ENCODE measurements around the gene C8B.

Gene C8B

DNA sequence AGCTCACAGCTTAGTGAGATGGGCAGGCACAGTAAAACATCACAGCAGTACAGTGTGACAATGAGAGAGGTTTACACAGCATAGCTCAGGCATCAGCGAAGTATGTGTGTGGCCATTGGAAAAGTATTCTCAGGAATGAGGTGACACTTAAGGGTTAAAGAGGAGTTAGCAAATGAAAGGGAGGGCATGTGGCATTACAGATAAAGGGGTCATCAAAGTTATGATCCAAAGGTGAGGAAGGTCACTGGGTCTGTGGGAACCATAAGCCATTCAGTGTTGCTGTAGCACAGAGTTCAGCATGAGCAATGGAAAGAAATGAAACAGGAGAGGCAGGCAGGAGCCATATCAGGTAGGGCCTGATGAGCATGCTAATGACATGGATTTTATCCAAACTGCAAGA lies 4.5 kb upstream of the C8B start:
- no peak for DNase-seq

DNA sequence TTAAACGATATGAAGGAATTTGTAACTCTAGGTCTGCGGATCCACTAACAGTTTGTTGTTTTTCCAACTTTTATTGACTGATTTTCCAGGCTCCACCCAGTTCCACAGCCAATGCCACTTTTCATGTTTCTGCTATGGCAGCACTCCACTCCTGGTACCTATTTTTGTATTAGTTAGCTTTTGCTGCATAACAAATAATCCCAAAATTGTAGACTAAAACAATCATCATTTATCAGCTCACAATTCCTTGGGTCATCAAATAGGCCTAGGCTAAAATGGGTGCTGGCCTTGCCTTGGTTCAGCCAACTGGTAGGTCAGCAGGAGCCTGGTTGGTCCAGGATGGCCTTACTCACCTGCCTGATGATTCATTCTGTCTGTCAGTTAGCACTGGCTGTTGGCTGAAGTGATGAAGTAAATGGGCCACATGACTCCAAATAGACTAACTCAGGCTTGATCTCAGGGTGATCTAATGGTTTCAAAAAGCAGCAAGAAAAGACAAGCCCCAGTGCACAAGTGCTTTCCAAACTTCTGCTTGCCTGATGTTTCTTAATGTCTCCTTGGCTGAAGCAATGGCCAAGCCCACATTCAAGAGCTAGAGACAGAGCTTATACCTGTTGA lies 3.2 kb upstream of the C8B start:
- no peak for DNase-seq

DNA sequence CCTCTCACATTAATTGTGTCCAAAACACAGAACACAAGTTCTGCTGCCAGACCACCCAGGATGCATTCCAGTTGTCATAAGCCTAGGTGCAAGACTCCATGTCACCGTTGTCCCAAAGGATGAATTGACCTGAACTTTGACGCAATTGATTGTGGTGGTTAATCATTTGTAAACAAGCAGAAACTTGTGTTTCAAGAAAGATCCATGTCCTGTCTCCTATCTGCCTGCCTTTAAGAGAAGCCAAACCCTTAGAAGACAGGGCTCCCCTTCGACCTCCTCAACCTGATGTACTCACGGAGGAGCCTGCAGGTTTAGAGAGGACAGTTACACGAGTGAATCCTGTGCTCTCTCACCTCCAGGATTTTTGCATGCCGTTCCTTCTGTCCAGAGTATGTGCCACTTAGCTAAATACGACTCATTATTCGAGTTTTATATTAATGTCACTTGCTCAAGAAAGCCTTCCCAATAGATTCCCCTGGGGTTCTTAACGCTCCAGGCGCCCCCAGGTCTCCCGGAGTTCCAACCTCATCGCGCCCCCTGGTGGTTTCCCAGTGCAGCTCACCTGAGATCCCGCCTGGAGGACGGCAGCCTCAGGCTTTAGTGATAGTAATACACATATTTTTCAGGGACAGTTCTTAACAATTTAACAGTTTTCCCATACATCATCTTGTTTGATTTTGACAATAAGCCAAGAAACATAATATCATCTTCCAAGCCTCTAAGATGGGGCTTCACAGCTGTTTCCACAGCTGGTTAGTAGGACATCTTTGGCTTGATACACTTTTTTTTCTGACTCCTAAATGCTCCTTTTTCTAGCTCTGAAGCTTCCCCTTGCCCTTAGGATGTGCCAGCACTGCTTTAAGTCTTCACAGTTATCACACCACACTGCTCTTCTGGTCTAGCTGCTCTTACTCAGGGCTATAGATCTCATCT lies 2.4 kb upstream of the C8B start:
- DNase-seq: no peak

DNA sequence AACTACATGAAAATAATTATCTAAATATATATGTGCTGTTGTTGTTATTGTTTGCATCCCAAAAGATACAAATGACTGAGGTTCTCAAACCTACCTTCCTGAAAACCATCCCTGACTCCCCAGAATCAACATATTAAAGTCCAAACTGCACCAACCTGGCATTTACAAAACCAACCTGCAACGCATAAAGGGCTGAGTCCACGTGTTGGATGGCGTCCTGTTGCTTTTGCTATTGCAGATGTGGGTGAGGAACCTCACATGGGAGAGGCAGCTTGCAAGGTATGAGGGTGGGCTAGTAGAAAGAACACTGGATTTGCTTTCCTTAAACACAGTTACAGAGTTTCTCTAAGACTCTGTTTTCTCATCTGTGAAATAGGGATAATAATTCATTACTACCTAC lies 1.5 kb upstream of the C8B start:
- DNase-seq: no peak

DNA sequence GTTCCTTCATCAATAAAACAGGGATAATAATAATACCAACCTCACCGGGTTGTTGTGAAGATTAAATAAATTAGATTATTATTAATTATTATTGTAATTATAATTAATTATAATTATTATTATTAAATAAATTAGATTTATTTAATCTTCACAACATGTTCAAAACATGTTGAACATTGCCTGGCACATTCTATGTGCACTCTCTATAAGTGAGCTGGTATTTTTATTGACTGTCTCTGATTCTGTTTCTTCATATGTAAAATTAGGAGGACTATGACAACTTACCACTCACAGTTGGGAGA lies 834 bp upstream of the C8B start:
- DNase-seq: no peak

DNA sequence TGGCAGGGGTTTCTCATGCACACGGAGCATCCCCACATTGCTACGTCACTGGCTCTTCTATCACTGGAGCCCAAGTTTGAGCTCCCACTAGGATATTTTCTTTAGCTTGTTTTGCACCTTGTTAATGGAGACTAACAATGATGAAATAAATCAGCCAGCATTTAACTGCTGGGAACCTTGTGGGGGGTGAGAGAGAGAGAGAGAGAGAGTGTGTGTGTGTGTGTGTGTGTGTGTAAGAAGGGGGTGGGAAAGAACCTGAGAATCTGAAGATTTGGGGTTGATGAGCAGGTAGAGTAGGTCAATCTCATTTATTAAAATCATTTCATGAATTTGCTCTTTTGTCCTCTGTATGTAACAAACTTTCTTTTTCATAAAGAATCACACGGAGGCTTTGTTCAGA lies 624 bp downstream of the C8B start:
- DNase-seq: no peak

DNA sequence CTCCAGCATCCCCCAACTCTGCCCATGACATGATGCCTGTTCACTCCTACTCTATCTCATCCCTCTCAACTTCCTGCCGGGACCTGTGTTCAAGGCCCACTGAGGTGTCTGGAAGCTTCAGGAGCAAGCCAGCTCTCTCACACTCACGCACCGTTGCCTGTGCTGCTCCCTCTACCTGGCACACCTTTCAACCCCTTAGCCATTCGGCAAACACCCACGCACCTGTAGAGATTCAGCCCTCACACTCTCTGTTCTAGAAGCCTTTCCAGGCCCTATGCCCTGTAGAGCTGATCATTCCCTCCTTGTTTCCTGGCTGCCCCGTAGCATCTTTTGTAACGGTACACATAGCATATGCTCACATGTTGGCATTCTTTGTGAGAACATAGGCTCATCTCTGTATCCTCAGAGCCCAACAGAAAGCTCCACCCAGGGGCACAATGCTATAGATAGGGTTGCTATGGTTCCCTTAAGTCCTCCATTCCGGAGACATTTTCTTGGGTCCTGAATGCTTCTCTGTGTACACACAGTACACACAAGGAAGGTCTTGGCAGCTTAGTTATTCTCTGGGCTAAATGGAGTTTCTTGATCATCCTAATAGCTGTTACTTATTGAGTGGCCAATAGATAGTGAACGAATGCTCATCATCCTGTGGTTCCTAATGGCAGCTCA lies 1.3 kb downstream of the C8B start:
- DNase-seq: no peak

DNA sequence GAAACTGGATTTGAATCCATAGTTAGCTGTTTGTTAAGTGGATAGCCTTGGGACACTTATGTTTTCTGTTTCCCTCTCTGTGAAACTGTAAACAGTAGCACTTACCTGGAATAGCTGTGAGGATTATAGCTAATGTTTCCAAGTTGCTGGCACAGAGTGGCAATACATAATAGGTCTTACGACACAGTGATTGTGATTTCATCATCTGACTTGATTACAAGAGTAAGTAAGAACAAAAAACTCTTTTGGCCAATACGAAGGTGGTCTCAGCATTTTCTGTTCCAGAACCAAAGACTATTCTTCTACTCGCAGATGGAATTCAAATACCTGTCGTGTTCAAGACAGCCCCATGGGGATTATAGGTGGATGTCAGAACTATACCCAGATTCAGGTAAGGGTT lies 2.1 kb downstream of the C8B start:
- no peak for DNase-seq

DNA sequence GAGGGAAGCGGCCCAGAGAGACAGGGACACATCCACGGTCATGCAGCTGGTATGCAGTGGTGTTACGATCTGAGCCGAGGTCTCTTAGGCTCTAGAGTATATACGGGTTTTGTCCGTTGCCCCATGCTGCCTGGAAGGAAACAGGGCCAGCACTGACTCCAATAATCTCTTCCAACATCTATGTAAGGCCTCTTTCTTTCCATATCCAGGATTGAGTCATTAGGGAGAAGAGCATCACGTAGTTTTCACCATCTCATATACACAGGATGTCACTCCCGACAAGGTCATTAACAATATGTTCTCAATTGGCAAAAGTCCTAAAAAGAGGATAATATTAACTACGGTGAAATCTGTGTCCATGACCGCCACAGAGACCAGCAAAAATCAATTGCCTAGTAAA lies 4.4 kb downstream of the C8B start:
- no peak for DNase-seq

DNA sequence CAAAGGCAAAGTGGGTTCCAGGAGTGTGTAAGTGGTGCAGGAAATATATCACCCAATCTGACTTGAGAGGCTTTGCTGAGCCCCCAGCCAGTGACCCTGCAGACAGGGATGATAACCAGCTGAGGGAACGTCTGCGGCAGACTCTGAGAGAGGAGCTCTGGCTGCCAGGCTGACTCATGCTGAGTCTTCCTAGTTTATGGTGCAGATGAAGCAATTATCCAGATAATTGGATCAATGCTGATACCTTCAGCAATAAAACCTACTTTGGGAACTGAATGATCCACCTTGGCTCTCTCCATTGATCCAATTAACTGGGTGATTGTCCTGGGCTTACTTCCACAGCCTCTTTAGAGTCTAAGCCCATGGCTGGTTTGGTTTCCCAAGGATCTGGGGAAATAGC lies 7.3 kb downstream of the C8B start:
- DNase-seq: no peak

DNA sequence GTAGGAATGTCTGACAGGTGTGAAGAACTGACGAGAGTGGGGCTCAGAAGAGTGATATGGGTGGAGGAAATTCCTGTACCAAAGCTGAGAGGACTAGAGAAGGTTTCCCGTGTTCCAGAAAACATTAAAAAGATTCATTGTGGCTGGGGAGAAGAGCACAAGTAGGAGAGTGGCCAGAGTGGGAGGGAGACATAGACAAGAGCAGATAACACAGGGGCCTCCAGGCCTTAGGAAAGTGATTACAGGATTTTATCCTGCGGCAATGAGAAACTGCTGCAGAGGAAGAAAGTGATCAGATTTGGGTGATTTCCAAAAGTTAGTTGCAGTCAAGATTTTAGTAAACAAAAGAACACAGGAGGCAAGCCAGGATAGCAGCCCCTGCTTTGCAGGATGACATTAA lies 7.9 kb downstream of the C8B start:
- no peak for DNase-seq

DNA sequence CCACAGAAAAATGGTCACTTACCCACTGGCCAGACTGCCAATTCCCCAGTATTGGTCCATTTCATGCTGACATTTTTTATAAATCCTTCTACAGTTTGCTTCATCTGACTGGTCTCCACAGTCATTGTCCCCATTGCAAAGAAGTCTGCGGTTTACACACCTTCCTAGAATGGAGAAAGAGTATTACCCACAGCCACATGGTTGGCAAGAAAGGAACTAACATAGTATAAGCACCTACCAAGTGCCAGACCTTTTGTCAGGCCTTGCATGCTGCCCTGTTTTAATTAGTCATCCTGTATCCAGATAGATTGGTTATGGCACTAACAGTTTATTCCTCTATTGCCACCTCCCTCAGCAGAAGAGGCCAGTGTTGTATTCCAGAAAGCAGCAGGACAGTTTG lies 11.2 kb downstream of the C8B start:
- no peak for DNase-seq

DNA sequence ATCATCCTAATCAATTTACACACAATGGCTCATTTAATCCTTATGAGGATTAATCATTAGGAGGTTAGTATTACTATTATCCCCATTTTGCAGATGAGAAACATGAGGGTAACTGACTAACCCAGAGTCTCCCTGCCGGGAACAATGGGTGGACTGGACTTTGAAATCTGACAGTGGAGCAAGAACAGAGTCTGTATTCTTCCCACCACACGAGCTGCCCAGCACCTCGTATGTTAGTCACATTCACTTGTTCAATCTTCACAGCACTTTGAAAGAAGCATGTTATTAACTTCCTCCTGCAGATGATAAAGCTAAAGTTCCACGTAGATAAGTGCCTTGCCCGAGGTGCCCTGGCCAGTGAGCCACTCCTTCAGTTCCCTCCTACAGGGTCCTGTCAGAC lies 12.4 kb downstream of the C8B start:
- no peak for DNase-seq

DNA sequence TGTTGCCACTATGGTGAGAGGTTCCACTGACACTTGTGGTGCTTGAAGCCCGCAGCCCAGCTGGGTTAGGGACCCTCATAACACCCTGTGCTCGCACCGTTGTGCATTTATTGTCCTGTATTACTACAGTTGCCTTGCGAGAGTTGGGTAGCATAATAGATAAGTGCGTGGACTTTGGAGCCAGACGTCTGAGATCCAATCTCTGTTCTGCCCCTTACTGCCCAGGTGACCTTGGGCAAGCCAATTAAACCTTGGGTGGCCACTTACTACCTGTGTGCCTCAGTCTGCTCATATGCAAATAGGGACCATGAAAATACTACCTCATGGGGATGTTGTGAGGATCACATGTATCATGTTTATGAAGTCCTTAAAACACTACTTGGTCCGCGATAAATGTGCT lies 13.3 kb downstream of the C8B start:
- DNase-seq: no peak

DNA sequence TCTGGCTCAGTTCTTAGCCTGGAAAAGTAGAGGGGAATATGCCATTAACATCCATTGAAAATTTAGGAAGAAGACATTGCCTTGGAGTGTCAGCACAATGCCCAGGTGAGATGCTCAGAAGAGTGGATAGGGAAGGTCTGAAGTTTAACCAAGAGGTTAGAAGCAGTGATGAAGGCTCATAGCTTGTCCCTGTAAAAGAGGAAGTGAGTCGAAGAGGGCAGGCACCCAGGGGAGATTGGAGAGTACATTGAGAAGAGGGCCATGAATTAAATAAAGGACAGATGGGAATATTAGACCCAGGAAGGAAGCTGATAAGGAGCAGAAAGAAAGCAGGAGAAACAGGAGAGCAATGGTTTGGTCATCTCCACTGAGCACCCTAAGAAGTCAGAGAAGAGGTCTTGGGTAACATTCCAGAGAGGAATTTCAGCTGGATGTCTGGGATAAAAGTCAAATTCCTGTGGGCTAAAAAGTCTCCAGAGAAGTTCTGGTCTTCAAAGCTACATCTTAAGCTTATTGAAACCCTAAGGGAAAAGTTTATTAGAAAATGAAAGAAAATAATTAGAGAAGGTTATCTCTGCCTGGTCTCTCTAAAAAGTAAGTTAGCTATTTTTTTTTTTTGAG lies 17.3 kb downstream of the C8B start:
- no peak for DNase-seq

DNA sequence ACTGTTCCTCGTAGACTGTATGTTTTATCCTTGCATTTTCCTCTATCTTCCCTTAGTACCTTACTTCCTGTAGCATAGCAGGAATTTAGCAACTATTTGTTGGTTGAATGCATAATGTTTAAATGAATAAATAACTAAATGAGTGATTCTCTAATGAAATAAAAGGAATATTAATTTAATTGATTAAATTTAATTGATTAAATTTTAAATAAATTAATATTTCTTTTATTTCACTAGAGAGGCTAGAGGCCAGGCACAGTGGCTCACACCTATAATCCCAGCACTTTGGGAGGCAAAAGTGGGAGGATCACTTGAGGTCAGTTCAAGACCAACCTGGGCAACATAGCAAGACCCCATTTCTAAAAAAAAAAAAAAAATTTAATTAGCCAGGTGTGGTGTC lies 25.8 kb downstream of the C8B start:
- no peak for DNase-seq

DNA sequence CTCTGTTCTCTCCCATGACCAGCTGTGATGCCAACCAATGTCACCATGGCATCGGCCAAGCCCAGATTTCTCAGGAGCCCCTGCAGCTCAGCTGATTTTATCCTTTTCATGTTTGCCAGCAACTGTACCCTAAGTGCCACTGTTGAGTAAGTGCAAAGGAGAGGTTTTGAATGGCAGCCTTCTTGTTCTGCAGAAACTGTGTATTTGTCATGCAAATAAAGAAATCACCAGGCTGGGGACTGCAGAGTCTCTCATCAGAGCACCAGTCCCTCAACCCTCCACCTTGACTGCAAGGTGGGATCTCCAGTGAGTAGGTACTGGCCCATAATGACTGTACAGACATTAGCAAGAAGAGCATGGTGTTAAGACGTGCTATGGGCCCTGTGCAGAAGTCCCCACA lies 26.6 kb downstream of the C8B start:
- DNase-seq: no peak

DNA sequence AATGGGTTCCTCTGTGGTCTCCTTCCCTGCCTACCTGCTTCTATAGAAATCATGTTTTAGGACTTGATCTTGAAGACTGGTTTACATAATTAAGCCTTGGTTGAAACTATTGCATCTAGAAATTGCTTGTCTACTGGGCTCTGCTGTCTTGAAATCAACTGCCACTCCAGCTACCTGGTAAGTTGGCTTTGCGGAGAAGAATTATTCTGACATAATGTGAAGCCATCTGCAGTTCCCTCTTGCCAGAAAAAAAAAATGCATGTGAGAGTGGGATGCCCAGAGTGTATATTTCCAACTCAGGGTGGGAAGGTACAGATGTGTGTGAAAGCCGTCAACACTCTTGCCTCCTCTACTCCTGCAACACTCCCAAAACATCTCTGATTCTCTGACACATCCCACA lies 27.2 kb downstream of the C8B start:
- DNase-seq: no peak

DNA sequence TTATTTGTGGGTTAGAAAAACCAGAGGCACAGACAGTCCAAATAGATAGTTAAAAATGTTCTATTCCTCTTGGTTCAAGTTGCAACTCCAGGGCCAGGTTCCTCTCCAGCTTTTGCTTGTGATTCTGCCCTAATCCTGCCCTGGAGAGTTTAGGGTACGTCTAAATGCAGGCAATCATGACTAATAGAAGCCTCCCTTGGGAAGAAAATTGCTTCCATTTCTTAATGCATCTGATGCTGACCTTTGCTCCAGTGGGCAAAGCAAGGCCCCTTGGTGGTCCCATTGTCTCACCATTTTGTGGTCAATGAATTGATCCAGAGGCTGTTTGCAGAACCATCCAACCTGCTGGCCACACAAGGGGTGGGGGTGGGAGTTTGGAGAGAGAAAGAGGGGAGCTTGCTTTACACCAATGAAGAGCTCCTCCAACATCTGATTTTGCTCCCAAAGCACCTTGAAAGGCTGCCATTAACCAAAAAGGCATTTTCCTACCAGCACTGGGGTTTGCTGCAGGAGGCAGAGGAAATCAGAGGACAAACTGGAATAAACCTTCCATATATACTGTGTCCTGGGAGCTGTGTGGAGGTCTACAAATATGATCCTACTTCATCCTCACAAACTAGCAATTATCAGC lies 31.3 kb downstream of the C8B start:
- no peak for DNase-seq

DNA sequence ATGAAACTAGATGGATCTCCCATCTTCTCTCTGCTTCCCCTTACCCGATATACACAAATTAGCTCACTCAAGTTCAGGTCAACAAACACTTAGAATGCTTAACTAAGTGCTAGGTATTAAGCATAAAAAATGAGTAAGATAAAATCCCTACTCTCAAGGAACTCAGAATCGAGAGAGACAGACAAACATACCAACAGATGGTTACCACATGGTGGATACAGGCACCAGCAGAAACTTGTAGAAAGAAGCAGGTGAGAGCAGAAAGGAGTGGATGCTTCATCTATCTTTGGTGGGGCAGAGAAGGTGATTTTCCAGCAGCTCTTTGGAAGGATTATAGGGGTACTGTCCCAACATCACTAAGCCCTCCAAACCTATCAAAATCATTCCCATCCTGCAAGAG lies 32.2 kb downstream of the C8B start:
- no peak for DNase-seq

DNA sequence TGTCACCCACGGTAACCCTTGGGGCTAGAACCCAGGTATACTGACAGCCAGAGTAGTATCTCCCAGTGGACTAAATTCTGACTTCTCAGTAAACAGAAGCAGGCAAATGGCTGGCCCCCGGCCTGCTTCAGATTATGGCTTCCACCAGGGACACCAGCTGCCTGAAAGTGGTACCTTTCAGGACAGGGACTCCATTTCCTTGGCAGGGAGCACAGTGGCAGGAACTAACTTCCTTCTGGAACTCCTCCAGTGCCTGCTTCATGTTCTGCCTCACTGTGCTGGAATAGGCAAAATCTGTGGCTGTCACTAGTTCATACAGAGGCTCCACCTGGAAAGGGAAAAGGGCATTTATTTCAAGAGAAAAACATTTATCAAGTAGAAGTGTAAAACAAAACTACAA lies 32.7 kb downstream of the C8B start:
- no peak for DNase-seq

DNA sequence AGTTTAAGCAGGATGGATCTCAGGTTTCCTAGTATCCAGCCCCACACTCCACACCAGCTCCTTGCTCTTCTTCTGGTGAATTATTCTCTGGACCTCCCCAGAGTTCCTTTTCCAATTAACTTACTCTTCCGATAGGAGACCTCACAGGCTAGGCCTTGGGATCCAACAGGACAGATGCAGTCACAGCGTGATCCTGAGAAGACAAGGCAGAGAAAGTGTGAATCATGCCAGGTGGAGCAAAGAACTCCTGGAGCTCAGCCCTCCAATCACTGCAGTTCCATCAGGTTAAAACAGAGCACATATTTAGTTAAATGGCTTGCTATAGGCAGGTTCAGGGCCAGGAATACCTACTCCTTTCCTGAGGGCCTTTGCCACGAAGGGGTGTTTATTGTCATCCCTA lies 34.1 kb downstream of the C8B start:
- DNase-seq: no peak

DNA sequence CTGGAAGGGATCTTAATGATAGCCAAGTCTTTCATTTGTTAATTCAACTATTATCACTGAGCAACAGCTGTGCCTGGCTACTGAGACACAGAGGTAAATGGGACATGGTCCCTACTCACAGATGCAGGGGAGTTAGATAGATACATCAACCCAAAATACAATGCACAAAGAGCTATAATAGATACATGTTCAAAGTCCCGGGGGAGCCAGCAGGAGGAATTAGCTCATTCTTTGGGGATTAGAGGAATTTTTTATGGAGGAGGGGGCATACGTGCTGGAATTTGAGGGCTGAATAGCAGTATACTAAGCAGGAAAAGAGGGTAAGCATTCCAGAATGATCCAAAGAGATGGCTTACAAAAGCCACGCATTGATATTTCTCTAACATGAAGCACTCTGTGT lies 34.6 kb downstream of the C8B start:
- no peak for DNase-seq

DNA sequence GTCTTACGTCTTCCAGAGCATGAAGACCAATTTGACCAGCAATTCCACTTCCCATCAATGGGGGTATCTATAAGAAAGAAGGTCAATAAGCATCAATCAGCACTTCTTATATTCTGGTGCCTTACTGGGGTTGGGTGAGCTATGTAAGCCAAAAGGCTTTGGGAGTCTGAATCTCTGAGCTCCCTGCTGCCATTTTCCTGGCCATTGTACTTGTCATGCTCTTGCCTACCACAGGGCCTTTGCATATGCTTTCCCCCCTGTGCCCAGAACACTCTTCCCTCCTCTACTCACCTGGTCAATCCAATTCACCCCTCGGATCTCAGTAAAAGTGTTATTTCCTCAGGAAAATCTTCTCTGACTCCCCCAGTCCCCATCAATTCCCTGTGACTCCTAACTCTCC lies 36.3 kb downstream of the C8B start:
- no peak for DNase-seq
